GM12878 (cell line): ENCODE measurements around the gene DNAH17. TPM values are rescaled to one million over a fixed set of nuclear protein-coding genes. Genes with fewer than 3 reads are reported as not detected.

Experiments used
- ATAC-seq: fragments of 200-7000 bp; cut with Tn5 transposase; 3 replicates; pipeline ENCODE4 v1.9.1; 2020; ENCODE audit warnings: mild to moderate bottlenecking, moderate library complexity
- BruUV-seq: library from RNA; stranded (reverse); fragments of 400-500 nt; replicated peaks from 2 replicates; lab custom pipeline; 2021; lab: Mats Ljungman, UMichigan
- CTCF ChIA-PET: fragments of 300-600 bp; sonication (Branson Sonifier 250); formaldehyde crosslinking; extraction: SDS; loops from one replicate; lab custom pipeline; 2021; ENCODE audit warnings: inconsistent platforms; lab: Yijun Ruan, JAX
- POLR2A ChIA-PET: fragments of 350-600 bp; formaldehyde crosslinking; extraction: SDS; loops from one replicate; lab custom pipeline; 2021; ENCODE audit warnings: inconsistent platforms; lab: Charles Lee
- RAD21 ChIA-PET: fragments of 300-600 bp; sonication (Branson Sonifier 250); formaldehyde crosslinking; loops from one replicate; lab custom pipeline; 2023; ENCODE audit warnings: antibody characterized with exemption; ENCODE audit not compliant: unreplicated experiment; lab: Charles Lee
- SMC1A ChIA-PET: fragments of 300-600 bp; sonication (Branson Sonifier 250); formaldehyde crosslinking; loops from one replicate; lab custom pipeline; 2023; ENCODE audit not compliant: unreplicated experiment, uncharacterized antibody; lab: Charles Lee
- DNase-seq: peaks from one replicate; pipeline ENCODE4 v3.0.0-alpha.2; 2011; ENCODE audit warnings: low read depth, low spot score
- FAIRE-seq: peaks from 3 replicates; lab custom pipeline; 2011; peaks lifted over from hg19 to GRCh38; lab: Jason Lieb, UNC
- H2AFZ ChIP-seq: 2 replicates; pipeline ENCODE4 v1.6.0; 2011; ENCODE audit warnings: low read depth, low read length, control low read depth; ENCODE audit not compliant: control insufficient read depth
- H3K27ac ChIP-seq: 2 replicates; pipeline ENCODE4 v1.5.1; 2011; ENCODE audit warnings: control low read depth; ENCODE audit not compliant: control insufficient read depth, insufficient read depth
- H3K27me3 ChIP-seq, 2 experiments: replicated peaks in 1 of 2; 2 replicates each; pipeline versions ENCODE4 v1.6.0 to v1.6.1; 2011; ENCODE audit warnings: low read length in 1 of 2; ENCODE audit not compliant: control insufficient read depth in 2 of 2, insufficient read depth in 2 of 2
- H3K36me3 ChIP-seq, 2 experiments: 2 replicates each; pipeline ENCODE4 v1.5.1; 2011; ENCODE audit warnings: low read length in 1 of 2; ENCODE audit not compliant: control insufficient read depth in 2 of 2, insufficient read depth in 2 of 2
- H3K4me1 ChIP-seq: 2 replicates; pipeline ENCODE4 v1.6.1; 2011; ENCODE audit warnings: mild to moderate bottlenecking, low read length, moderate library complexity, mixed read lengths; ENCODE audit not compliant: control insufficient read depth, insufficient read depth
- H3K4me2 ChIP-seq: 2 replicates; pipeline ENCODE4 v1.6.0; 2011; ENCODE audit warnings: control low read depth; ENCODE audit not compliant: control insufficient read depth, insufficient read depth
- H3K4me3 ChIP-seq: fragments of 200-600 bp; sonication (generic); 2 replicates; pipeline ENCODE4 v1.5.1; 2016
- H3K79me2 ChIP-seq: 2 replicates; pipeline ENCODE4 v1.6.0; 2011; ENCODE audit warnings: low read length; ENCODE audit not compliant: control insufficient read depth, insufficient read depth
- H3K9ac ChIP-seq: 2 replicates; pipeline ENCODE4 v1.8.0; 2011; ENCODE audit warnings: low read length, control low read depth, mixed read lengths; ENCODE audit not compliant: control insufficient read depth, insufficient read depth
- H3K9me3 ChIP-seq: replicated peaks from 3 replicates; pipeline ENCODE4 v1.5.1; 2011; ENCODE audit warnings: mild to moderate bottlenecking, low read length; ENCODE audit not compliant: control insufficient read depth, insufficient read depth
- H4K20me1 ChIP-seq: 2 replicates; pipeline ENCODE4 v1.6.0; 2011; ENCODE audit not compliant: control insufficient read depth, insufficient read depth
- CBFB ChIP-seq: IDR thresholded peaks from 2 replicates; pipeline ENCODE4 v1.6.1; 2016; ENCODE audit warnings: antibody characterized with exemption, low read depth
- EZH2 ChIP-seq: IDR thresholded peaks from 2 replicates; pipeline ENCODE4 v1.6.1; 2012; ENCODE audit warnings: low read depth, mild to moderate bottlenecking, control low read depth, inconsistent platforms, low read length, borderline replicate concordance; ENCODE audit not compliant: control insufficient read depth
- HDAC6 ChIP-seq: fragments of 200-600 bp; sonication (generic); IDR thresholded peaks from one replicate; pipeline ENCODE4 v1.8.0; 2017; ENCODE audit warnings: antibody characterized with exemption; ENCODE audit not compliant: unreplicated experiment
- NFIC ChIP-seq: IDR thresholded peaks from 2 replicates; pipeline ENCODE4 v1.6.1; 2012; ENCODE audit warnings: low read depth, mild to moderate bottlenecking, inconsistent platforms, low read length, moderate library complexity
- POLR2AphosphoS2 ChIP-seq: IDR thresholded peaks from 2 replicates; pipeline ENCODE4 v1.6.1; 2011; ENCODE audit warnings: low read depth, mild to moderate bottlenecking, low read length, improper control_type of control experiment, moderate library complexity
- TBL1XR1 ChIP-seq: IDR thresholded peaks from 2 replicates; pipeline ENCODE4 v1.6.1; 2012; ENCODE audit warnings: low read depth, low read length, improper control_type of control experiment
- WGBS: methylation state at CpG from one replicate; pipeline ENCODE4 v1.1.6; 2016; ENCODE audit warnings: low lambda C conversion rate; ENCODE audit not compliant: insufficient replicate concordance, insufficient coverage; ENCODE audit errors: missing lambda C conversion rate; 5-methylcytosine and 5-hydroxymethylcytosine counted together
- in situ Hi-C: fragments of 300-500 bp; cut with MboI; formaldehyde crosslinking; loops from 9 replicates; pipeline ENCODE4 v1.14.3; 2018; ENCODE audit warnings: mixed read lengths
- intact Hi-C: fragments of 100-400 bp; cut with micrococcal nuclease; formaldehyde crosslinking; loops from one replicate; pipeline ENCODE4 v1.14.2; 2022; ENCODE audit not compliant: unreplicated experiment
- polyA plus RNA-seq, 11 experiments: library from polyadenylated mRNA; depleted of rRNA in 4 of 11; unstranded in 6 of 11; stranded (reverse) in 5 of 11; fragments of >200 nt; fragmentation: Nextera tagmentation in 4 of 11; fragmentation: Illumina TruSeq in 1 of 11; extraction: Ambion mirVana in 4 of 11; extraction: Trizol in 1 of 11; gene quantifications; 1 replicate in 1 of 11; 2 replicates in 10 of 11; pipeline versions ENCODE4 v1.2.1 to v1.2.3, GENCODE V29; 2011 to 2016; ENCODE audit warnings: inconsistent platforms in 2 of 11, missing spikeins in 2 of 11, low read depth in 1 of 11
- total RNA-seq, 4 experiments: library from RNA; depleted of rRNA in 3 of 4; stranded (reverse); fragments of >200 nt in 3 of 4; fragmentation: Illumina TruSeq in 1 of 4; extraction: Trizol in 1 of 4; gene quantifications; 2 replicates each; pipeline versions ENCODE4 v1.2.1 to v1.2.3, GENCODE V29; 2013 to 2021
- TF ChIP-seq, protein P1 (sequence below): fragments of 450-650 bp; IDR thresholded peaks from 2 replicates; pipeline ENCODE4 v1.6.1; 2016; ENCODE audit warnings: mild to moderate bottlenecking
- TF ChIP-seq, protein P2 (sequence below): IDR thresholded peaks from 2 replicates; pipeline ENCODE4 v1.6.1; 2011; ENCODE audit warnings: low read depth, mild to moderate bottlenecking, low read length, moderate library complexity, borderline replicate concordance; ENCODE audit errors: extremely low read depth
- TF ChIP-seq, protein P3 (sequence below): fragments of 450-650 bp; IDR thresholded peaks from 2 replicates; pipeline ENCODE4 v1.6.1; 2016; ENCODE audit warnings: mild to moderate bottlenecking, moderate library complexity, borderline replicate concordance

The DNAH17 gene
- total and polyA plus RNA-seq, 10 of the 15 experiments (the other 5 are each of a cell fraction or from before 2014, with no cell fraction given), result 0.16 to 2.9 (median 0.56) TPM

DNA sequence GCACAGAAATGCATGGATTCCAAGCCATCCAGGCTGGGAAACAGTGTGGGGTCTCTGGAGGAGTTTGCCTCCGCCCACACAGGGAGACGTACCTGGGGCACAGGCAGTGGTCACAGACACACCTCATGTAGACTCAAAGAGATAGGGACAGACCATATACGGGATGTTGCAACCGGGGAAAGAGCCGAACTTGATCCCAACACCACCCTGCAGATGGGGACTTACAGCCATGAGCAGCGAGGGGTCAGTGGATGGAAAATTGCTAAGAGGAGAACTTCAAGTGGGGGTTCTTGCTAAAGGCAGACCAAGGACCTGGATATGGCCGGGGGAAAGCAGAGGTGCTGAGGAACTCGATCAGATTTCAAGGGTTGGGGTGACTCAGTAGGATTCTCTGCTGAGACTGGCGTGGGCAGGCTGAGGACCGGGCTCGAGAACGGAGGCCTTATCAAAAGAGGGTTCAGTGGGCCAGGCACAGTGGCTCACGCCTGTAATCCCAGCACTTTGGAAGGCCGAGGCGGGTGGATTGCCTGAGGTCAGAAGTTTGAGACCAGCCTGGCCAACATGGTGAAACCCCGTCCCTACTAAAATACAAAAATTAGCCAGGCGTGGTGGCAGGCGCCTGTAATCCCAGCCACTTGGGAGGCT, 12.0 kb upstream of the DNAH17 start:
- ATAC-seq, result no peak
- H3K9me3 ChIP-seq, result no peaks in the 10 kb centered on the region
- DNase-seq, result no peak
- ChIA-PET RAD21 (no interaction called here), CTCF (no interaction called here), SMC1A (no interaction called here), POLR2A (no interaction called here)
- TF ChIP-seq, protein P1, sequence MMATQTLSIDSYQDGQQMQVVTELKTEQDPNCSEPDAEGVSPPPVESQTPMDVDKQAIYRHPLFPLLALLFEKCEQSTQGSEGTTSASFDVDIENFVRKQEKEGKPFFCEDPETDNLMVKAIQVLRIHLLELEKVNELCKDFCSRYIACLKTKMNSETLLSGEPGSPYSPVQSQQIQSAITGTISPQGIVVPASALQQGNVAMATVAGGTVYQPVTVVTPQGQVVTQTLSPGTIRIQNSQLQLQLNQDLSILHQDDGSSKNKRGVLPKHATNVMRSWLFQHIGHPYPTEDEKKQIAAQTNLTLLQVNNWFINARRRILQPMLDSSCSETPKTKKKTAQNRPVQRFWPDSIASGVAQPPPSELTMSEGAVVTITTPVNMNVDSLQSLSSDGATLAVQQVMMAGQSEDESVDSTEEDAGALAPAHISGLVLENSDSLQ, result no peak
- TF ChIP-seq NFIC, result no peak
- no peak overlapping the region for H3K27ac ChIP-seq
- 44% methylated on average over 18 of the region's 18 CpGs for WGBS
- no peak overlapping the region for H3K4me2 ChIP-seq
- no peaks in the 10 kb centered on the region for H3K36me3 ChIP-seq
- no peaks in the 10 kb centered on the region for H4K20me1 ChIP-seq
- intact Hi-C loops, result no loop called here
- no peak for FAIRE-seq
- H3K4me3 ChIP-seq, result no peak overlapping the region
- in situ Hi-C loops, result no loop called here
- H3K27me3 ChIP-seq, result 0 out of 4 replicates have a peak, but pooled peaks cover 0 to 1% of the 10 kb centered on the region in 2 experiments
- H3K79me2 ChIP-seq, result no peaks in the 10 kb centered on the region
- peaks cover 3% of the 10 kb centered on the region for H3K4me1 ChIP-seq
- H2AFZ ChIP-seq, result no peak overlapping the region
- no TSS peak for BruUV-seq
- no peak overlapping the region for H3K9ac ChIP-seq

DNA sequence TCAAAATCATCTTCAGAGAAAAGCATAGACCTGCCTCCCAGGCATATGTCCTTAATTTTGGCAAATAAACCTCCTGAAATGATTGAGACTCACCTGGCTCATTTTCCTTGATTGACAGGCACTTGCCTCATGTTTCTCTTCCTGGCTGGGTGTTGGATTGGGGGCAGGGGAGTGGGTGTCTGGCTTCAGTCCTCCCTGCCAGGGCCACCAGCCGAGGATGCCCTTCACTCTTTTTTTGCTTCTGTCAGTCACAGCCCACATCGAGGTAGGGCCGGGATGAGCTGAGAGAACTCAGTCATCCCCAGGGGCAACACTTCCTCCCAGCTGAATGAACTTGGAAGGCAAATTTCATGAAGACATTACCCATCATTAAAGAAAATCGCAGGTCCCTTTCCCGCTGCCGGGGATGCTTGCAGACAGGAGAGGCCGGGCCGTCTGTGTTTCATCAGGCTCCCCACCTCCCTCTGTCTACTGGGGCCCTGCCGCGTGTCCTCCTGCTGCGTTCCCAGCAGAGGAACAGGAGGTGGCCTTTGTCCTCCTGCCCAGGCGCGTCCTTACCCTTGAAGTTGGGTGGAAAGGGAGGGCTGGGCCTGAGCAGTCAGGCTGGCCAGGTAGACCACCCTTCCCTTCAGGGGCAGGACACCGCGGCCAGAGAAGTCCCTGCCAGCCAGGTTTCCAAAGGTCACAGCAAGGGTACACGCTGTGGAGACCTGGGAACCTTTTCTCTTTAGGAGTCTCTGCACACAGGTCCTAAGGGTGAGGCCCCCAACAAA, 11.2 kb upstream of the DNAH17 start:
- H3K4me3 ChIP-seq, result no peak overlapping the region
- no peaks in the 10 kb centered on the region for H4K20me1 ChIP-seq
- ChIA-PET RAD21 (no interaction called here), POLR2A (no interaction called here), SMC1A (no interaction called here), CTCF (interaction anchor here (0.6 to 0.7 kb wide), 2 partner anchors 8 to 1027 kb away, joined by 3 read pairs; no protein-coding TSS in a partner anchor)
- H2AFZ ChIP-seq, result no peak overlapping the region
- WGBS, result 56% methylated on average over 16 of the region's 16 CpGs
- ATAC-seq (no peak), FAIRE-seq (no peak), DNase-seq (no peak)
- no peaks in the 10 kb centered on the region for H3K36me3 ChIP-seq
- intact Hi-C loops (no loop called here), in situ Hi-C loops (no loop called here)
- peaks cover 3% of the 10 kb centered on the region for H3K4me1 ChIP-seq
- no TSS peak for BruUV-seq
- H3K27ac ChIP-seq, result no peak overlapping the region
- H3K27me3 ChIP-seq, result 0 out of 4 replicates have a peak, but pooled peaks cover 0 to 1% of the 10 kb centered on the region in 2 experiments
- H3K4me2 ChIP-seq, result no peak overlapping the region
- no peak overlapping the region for H3K9ac ChIP-seq
- H3K9me3 ChIP-seq, result no peaks in the 10 kb centered on the region
- no peaks in the 10 kb centered on the region for H3K79me2 ChIP-seq
- TF ChIP-seq EZH2 (no peak), TBL1XR1 (no peak), HDAC6 (no peak), CBFB (no peak), POLR2AphosphoS2 (no peak)
- TF ChIP-seq, protein P2, sequence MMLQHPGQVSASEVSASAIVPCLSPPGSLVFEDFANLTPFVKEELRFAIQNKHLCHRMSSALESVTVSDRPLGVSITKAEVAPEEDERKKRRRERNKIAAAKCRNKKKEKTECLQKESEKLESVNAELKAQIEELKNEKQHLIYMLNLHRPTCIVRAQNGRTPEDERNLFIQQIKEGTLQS, result no peak
- TF ChIP-seq, protein P3, sequence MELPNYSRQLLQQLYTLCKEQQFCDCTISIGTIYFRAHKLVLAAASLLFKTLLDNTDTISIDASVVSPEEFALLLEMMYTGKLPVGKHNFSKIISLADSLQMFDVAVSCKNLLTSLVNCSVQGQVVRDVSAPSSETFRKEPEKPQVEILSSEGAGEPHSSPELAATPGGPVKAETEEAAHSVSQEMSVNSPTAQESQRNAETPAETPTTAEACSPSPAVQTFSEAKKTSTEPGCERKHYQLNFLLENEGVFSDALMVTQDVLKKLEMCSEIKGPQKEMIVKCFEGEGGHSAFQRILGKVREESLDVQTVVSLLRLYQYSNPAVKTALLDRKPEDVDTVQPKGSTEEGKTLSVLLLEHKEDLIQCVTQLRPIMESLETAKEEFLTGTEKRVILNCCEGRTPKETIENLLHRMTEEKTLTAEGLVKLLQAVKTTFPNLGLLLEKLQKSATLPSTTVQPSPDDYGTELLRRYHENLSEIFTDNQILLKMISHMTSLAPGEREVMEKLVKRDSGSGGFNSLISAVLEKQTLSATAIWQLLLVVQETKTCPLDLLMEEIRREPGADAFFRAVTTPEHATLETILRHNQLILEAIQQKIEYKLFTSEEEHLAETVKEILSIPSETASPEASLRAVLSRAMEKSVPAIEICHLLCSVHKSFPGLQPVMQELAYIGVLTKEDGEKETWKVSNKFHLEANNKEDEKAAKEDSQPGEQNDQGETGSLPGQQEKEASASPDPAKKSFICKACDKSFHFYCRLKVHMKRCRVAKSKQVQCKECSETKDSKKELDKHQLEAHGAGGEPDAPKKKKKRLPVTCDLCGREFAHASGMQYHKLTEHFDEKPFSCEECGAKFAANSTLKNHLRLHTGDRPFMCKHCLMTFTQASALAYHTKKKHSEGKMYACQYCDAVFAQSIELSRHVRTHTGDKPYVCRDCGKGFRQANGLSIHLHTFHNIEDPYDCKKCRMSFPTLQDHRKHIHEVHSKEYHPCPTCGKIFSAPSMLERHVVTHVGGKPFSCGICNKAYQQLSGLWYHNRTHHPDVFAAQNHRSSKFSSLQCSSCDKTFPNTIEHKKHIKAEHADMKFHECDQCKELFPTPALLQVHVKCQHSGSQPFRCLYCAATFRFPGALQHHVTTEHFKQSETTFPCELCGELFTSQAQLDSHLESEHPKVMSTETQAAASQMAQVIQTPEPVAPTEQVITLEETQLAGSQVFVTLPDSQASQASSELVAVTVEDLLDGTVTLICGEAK, result no peak
